Gastroesophageal sphincter (tissue), 3 donors: Measurements from ENCODE around the gene STX19.

Source experiments
- CTCF ChIP-seq, 4 experiments: fragments of 200-600 bp in 2 of 4; fragments of 450-650 bp in 2 of 4; sonication (generic) in 1 of 4; IDR thresholded peaks; one replicate each; pipeline ENCODE4 v1.5.1; 2017 to 2019; ENCODE audit warnings: antibody characterized with exemption in 4 of 4, mild to moderate bottlenecking in 2 of 4, moderate library complexity in 2 of 4
- EP300 ChIP-seq: sonication (generic); formaldehyde crosslinking; IDR thresholded peaks from one replicate; pipeline ENCODE4 v1.6.1; 2017; ENCODE audit warnings: antibody characterized with exemption, mild to moderate bottlenecking
- POLR2A ChIP-seq, 2 donors: fragments of 450-650 bp; IDR thresholded peaks; one replicate each; pipeline ENCODE4 v1.6.1; 2017; ENCODE audit warnings: antibody characterized with exemption in 2 of 2, mild to moderate bottlenecking in 2 of 2, moderate library complexity in 1 of 2
- POLR2AphosphoS5 ChIP-seq: sonication (generic); formaldehyde crosslinking; IDR thresholded peaks from one replicate; pipeline ENCODE4 v1.6.1; 2017; ENCODE audit warnings: antibody characterized with exemption

- TF ChIP-seq CTCF (IDR thresholded peaks at IDR 0.05) (no peak), POLR2AphosphoS5 (no peak), POLR2A (IDR thresholded peaks at IDR 0.05) (no peak), EP300 (no peak)
Observed at GRCh38 chr3:93988764-93989163, 39.6 kb downstream of the STX19 start.
